Vagina (tissue), 2 donors: Measurements from ENCODE around the gene TPR.

ENCODE experiments used
- CTCF ChIP-seq, 3 experiments: fragments of 450-650 bp in 2 of 3; fragments of 200-600 bp in 1 of 3; sonication (generic) in 1 of 3; IDR thresholded peaks; one replicate each; pipeline ENCODE4 v1.5.1; 2017 to 2019; ENCODE audit warnings: antibody characterized with exemption in 3 of 3, mild to moderate bottlenecking in 2 of 3, moderate library complexity in 2 of 3
- POLR2A ChIP-seq, 2 donors: fragments of 450-650 bp; IDR thresholded peaks; one replicate each; pipeline ENCODE4 v1.6.1; 2017; ENCODE audit warnings: antibody characterized with exemption in 2 of 2, mild to moderate bottlenecking in 2 of 2, moderate library complexity in 2 of 2
- POLR2AphosphoS5 ChIP-seq, 2 donors: sonication (generic); formaldehyde crosslinking; IDR thresholded peaks; one replicate each; pipeline ENCODE4 v1.9.0; 2017; ENCODE audit warnings: antibody characterized with exemption in 2 of 2, mild to moderate bottlenecking in 2 of 2, low read depth in 1 of 2; ENCODE audit not compliant: insufficient read depth in 1 of 2

DNA sequence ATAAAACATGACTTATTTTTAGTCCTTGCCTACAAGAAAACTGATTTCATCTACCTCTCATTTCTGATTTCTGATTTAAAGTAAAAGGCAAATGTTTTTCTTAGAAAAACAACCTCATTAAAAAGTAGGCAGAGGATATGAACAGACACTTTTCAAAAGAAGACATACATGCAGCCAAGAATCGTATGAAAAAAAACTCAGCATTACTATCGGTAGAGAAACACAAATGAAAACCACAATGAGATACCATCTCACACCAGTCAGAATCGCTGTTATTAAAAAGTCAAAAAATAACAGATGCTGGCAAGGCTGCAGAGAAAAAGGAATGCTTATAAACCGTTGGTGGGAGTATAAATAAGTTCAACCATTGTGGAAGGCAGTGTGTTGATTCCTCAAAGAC lies 16.8 kb upstream of the TPR start:
- TF ChIP-seq CTCF (IDR thresholded peaks at IDR 0.05), result no peak
- no peak for TF ChIP-seq POLR2A (IDR thresholded peaks at IDR 0.05)
- TF ChIP-seq POLR2AphosphoS5 (IDR thresholded peaks at IDR 0.05; ENCODE audit: insufficient read depth in 1 of 2, low read depth in 1 of 2), result no peak
